Astrocyte of the cerebellum (primary cell): Measurements from ENCODE around the gene FRRS1L.

Experiments
- DNase-seq: peaks from one replicate; pipeline ENCODE4 v3.0.0-alpha.2; 2011; ENCODE audit warnings: low read depth
- H3K4me3 ChIP-seq: 2 replicates; pipeline ENCODE4 v1.5.1; 2011; ENCODE audit warnings: mild to moderate bottlenecking, low read depth, low read length, moderate library complexity
- in situ Hi-C: cut with HindIII; loops from 2 replicates; pipeline ENCODE4 v1.10.0; 2017; ENCODE audit warnings: low sequenced_read_pairs
- TF ChIP-seq, protein P1 (sequence below): IDR thresholded peaks from 2 replicates; pipeline ENCODE4 v1.5.1; 2012; ENCODE audit warnings: low read length, low read depth, moderate library complexity, mild to moderate bottlenecking; ENCODE audit errors: missing control alignments

Gene FRRS1L

DNA sequence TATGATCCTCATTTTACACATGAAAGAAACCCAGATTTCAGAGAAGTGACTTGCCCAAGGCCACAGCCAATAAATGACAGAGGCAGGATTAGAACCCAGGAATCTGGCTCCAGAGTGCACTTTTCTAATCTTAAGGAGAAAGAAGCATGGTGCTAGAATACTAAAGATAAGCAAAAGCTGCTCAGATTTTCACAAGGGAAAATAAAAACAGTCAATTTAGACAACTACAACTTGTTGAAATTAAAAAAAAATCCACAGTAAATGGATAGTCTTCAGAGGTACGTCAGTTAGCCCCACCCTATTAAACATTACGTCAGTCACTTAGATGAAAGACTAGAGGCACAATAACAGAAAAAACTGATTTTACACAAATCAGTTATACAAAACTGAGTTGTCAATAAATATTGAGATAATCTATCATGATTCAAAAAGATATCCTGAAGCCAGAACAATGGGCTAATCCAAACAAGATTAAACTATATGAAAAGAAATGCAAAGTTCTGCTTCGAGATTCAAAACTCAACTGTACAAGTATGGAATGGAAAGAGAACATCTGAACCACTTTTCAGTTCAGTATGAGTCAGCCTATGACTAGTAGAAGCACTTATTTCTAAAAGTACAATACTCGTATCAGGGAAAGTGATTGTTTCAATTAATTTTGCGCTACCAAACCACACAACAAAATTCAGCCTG, 56.6 kb downstream of the FRRS1L start:
- TF ChIP-seq, protein P1, sequence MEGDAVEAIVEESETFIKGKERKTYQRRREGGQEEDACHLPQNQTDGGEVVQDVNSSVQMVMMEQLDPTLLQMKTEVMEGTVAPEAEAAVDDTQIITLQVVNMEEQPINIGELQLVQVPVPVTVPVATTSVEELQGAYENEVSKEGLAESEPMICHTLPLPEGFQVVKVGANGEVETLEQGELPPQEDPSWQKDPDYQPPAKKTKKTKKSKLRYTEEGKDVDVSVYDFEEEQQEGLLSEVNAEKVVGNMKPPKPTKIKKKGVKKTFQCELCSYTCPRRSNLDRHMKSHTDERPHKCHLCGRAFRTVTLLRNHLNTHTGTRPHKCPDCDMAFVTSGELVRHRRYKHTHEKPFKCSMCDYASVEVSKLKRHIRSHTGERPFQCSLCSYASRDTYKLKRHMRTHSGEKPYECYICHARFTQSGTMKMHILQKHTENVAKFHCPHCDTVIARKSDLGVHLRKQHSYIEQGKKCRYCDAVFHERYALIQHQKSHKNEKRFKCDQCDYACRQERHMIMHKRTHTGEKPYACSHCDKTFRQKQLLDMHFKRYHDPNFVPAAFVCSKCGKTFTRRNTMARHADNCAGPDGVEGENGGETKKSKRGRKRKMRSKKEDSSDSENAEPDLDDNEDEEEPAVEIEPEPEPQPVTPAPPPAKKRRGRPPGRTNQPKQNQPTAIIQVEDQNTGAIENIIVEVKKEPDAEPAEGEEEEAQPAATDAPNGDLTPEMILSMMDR: no peak
- no peak for DNase-seq
- no peak overlapping the region for H3K4me3 ChIP-seq
- in situ Hi-C loops: no loop called here

DNA sequence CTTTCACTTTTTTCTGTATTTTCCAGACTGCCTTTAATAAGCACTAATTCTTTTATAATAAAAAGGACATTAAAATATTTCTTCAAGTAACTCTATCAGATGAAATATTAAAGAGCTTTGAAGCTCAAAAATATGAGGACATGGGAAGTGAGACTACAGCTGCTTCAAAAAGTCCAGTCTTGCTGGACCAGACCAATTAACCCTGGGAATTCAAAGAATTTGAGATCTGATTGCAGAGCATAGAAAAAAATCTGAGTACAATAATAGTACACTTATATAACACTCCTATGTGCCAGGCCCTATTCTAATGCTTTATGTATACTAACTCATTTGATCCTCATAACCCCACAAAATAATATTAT, 57.1 kb downstream of the FRRS1L start:
- no peak for DNase-seq
- H3K4me3 ChIP-seq: no peak overlapping the region
- in situ Hi-C loops: no loop called here
- TF ChIP-seq, protein P1: no peak

DNA sequence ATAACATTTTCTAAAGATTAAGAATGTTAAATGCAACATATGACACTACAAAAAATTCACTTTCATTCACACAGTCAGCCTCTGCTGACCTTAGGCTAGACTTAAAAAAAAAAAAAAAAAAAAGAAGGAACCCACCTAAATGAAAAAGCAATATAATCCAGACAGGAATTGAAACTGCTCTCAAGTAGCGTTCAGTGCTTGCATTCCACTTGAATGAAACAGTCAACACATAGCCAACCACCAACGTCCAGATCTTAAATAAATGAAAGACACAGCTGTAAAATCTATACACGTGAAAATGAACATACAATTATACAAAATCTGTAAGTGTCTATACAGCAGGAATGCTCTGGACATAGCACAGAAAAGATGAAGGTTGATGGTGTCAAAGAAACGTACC, 58.7 kb downstream of the FRRS1L start:
- TF ChIP-seq, protein P1: no peak
- no peak for DNase-seq
- in situ Hi-C loops: no loop called here
- no peak overlapping the region for H3K4me3 ChIP-seq

DNA sequence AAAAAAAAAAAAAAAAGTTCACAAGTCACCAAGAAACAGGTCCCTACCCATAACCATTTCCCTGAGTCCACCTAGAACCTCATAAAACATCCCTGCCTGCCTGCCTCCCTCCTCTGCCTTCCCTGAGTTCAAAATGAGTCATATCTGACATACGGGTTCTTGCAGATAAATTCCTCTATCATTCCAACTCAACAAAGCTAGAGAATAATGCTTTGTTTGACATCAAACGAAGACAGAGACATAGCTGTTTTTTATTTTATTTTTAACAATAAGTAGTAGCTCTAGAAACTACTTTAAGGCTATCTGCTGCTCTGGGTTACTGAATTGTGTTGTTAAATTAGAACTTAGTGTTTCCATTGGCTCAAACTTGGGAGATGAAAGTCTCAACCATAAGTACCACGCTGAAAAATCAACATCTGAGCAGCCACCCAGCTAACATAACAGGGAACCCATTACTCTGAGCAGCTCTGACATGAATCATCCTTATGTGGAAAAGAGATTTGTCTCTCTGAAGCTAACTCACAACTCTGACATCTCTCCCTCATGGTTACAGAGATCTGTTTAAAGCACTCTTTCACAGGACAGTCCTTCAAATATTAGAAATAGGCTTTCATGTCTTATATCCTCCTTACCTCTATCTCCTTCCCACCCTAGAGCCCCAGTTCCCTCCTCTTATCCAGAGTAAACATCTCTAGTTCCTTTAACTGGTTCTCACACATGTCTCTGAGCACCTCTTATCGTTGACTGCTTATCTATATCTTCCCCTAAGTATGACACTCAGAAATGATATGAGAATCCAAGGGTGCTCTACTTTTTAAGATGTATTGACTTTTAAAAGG, 59.4 kb downstream of the FRRS1L start:
- TF ChIP-seq, protein P1: no peak
- no peak for DNase-seq
- in situ Hi-C loops: no loop called here
- H3K4me3 ChIP-seq: no peak overlapping the region

DNA sequence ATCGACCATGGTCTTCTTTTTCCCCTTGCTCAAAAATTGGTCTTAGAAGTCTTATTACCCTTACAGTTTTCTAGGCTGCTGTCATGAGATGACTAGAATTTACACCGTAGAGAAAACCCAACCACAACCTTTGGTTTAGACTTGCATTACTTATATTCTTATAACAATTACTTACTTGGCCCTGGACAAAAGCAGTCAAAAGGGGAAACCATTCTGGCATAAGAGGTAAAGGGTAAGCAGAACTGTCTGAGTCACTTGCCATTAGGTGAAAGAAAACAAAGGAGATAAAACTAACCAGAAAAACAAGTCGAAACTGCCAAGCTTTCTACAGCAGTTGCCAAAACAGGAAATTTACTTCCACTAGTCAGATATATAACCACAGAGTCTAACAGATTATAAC, 65.2 kb downstream of the FRRS1L start:
- peak; percentile 96 for DNase-seq
- in situ Hi-C loops: no loop called here
- no peak overlapping the region for H3K4me3 ChIP-seq
- TF ChIP-seq, protein P1: no peak

DNA sequence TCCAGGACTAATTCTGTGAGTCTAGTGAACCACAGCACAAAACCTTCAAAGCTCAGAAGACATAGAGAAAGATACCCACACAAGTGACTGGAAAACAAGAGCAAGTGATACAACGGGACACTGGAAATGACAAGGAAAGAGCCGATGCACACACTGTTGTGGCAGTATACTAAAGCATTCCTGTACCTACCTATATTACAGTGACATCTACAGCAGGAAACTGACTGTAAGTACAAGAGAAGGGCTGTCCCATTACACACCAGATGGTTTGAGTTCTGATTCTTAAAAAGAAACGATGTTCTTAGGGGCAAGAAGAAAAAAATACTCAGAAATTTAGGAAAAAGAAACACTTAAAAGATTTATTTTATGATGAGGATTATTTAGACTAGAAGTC, 65.8 kb downstream of the FRRS1L start:
- in situ Hi-C loops: no loop called here
- DNase-seq: no peak
- H3K4me3 ChIP-seq: no peak overlapping the region
- TF ChIP-seq, protein P1: no peak
